ENCODE results near the gene DNER.

- TF ChIP-seq CTCF (conservative IDR thresholded peaks at IDR 0.05; ENCODE audit: low read depth in 2 of 2) (no peak), POLR2AphosphoS5 (IDR thresholded peaks at IDR 0.05; ENCODE audit: low read depth) (no peak), EZH2 (IDR thresholded peaks at IDR 0.05; ENCODE audit: low read depth, unreplicated experiment) (no peak), CREB1 (CRISPR knock-in tag; IDR thresholded peaks at IDR 0.05; ENCODE audit: low read depth) (no peak), ETS1 (IDR thresholded peaks at IDR 0.05) (no peak), NANOG (IDR thresholded peaks at IDR 0.05; ENCODE audit: borderline replicate concordance) (no peak), EZH2phosphoT487 (IDR thresholded peaks at IDR 0.05; ENCODE audit: unreplicated experiment) (no peak), REST (IDR thresholded peaks at IDR 0.05; ENCODE audit: unreplicated experiment) (no peak), STAT1 (IDR thresholded peaks at IDR 0.05; ENCODE audit: unreplicated experiment) (no peak)
These were observed 73.7 kb downstream of the DNER start for GRCh38 chr2:229640636-229641035.

All from GM23338 (cell line).